Medulla oblongata (tissue), 1 donor: ENCODE data around the gene MAP2K1.

Experiments used
- DNase-seq: peaks from one replicate; pipeline ENCODE4 v3.0.0-alpha.2; 2015; ENCODE audit errors: extremely low spot score

MAP2K1 gene

DNA sequence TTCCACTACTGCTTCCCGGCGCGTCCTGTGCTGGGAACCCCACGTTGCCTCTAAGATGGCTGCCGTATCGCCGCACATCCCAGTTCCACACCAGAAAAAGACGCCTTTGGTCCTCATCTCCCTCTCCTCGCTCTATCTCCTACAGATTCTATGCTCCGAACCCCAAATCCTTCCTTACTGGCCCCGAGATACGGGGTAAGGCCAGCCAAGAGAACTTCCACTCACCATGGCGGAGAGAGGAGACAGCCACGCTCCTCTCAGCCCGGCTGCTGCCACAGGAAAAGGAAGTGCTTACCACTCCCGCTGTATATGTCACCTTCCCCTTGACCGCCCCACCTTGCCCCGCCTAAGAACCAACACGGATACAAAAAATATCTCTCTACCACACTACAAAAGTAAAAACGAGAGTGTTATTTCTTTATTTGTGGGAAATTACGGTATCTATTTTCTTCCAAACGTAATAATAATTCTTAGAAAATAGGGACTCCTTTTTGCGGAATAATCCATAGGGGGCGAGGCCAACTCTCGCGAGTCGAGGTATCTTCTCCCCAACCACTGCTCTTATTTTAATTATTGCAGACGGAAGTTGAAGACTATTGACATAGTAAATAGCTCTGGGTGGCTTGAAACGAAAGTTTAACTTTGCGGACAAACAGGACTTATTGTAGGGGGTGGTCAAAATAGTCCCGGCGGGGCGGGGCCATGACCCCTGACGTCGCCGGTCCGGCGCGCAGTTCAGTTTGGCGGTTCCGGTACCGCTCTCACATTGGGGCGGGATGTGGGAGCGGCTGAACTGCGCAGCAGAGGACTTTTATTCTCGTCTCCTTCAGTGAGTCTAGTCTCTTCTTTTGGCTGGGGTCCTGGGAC lies 118.1 kb downstream of the MAP2K1 start, which contains the start of the genes RPL4 and ZWILCH:
RPL4 (minus strand) TSS at position 293 of the 867 bp plus-strand sequence; CDS start at position 228, 65 bp downstream.
ZWILCH (plus strand) TSS at position 764 of the 867 bp plus-strand sequence; CDS start at position 777, 13 bp downstream.
- DNase-seq, result peak; percentile 82

GRCh38 chr15:66505430-66505811 lies 118.7 kb downstream of the MAP2K1 start:
- no peak for DNase-seq

GRCh38 chr15:66505818-66506217 lies 119.1 kb downstream of the MAP2K1 start:
- DNase-seq, result no peak

- no peak for DNase-seq
Measured at GRCh38 chr15:66508293-66508883, 121.7 kb downstream of the MAP2K1 start.

- DNase-seq, result no peak
Measured at GRCh38 chr15:66514586-66514985, 127.9 kb downstream of the MAP2K1 start.

DNA sequence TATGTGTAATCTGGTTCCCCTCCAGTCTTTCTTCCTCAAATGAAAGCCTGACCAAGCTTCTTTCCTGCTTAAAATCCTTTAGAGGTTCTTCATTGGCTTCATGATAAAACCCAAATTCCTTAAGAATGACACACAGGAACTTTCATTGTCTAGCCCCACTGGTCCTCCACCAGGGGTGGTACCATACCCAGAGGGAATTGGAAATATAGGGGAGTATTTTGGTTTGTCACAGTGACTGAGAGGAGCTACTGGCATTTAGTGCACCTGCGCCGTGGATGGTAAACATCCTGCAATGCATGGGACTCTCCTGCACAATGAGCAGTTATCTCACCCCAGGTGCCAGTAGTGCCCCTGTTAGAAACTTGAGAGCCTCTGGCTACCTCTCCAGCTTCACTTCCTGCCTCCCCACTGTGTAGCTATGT lies 129.2 kb downstream of the MAP2K1 start:
- no peak for DNase-seq

GRCh38 chr15:66523926-66524325 lies 137.2 kb downstream of the MAP2K1 start:
- DNase-seq, result no peak

GRCh38 chr15:66524838-66525237 lies 138.1 kb downstream of the MAP2K1 start:
- peak; percentile 25 for DNase-seq

DNA sequence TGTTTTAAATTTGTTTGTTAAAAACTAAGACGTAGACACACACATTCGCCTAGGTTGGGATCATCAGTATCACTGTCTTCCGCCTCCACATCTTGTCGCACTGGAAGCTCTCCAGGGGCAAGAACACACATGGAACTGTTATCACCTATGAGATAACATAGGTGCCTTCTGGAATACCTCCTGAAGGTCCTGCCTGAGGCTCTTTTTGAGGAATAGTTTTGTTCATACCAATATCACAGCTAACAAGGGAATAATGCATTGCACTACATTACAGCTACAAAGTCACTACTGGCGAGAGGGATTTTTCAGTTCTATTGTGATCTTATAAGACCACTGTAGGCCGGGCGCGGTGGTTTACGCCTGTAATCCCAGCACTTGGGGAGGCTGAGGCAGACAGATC lies 148.3 kb downstream of the MAP2K1 start:
- no peak for DNase-seq
